G401.6 (cell line): ENCODE measurements around the gene HIF3A.

Source experiments
- FAIRE-seq: peaks from 2 replicates; lab custom pipeline; 2012; peaks lifted over from hg19 to GRCh38; lab: Jason Lieb, UNC

The HIF3A gene

DNA sequence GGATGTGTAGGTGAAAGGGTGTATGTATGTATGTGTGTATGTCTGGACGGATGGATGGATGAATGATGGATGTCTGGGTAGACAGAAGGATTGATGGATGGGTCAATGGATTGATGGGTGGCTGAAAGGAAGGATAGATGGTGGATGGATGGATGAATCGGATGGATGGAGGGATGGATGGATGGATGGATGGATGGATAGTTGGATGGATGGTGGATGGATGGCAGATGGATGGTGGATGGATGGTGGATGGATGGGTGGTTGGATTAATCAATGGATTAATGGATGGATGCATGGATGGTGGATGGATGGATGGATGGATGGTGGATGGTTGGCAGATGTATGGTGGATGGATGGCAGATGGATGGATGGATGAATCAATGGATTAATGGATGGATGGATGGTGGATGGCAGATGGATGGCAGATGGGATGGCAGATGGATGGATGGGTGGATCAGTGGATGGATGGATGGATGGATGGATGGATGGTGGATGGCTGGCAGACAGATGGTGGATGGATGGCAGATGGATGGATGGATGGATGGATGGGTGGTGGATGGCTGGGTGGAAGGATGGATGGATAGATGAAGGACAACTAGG is 33.6 kb downstream of the HIF3A start:
- FAIRE-seq: no peak

DNA sequence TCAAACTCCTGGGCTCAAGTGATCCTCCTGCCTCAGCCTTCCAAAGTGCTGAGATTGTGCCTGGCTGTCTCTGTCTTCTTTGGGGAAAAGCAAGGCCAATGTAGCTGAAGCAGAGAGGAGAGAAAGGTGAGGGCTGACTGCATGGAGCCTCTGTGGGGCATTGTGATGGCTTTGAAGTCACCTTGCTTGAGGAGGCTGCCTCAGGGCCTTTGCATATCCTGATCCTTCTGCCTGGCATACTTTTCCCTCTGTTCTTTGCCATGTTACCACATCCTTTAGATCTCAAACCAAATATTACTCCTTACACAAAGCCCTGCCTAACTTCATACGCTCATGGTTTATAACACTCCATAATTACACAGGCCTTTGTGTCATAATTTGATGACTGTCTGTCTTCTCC is 40.6 kb downstream of the HIF3A start:
- no peak for FAIRE-seq

DNA sequence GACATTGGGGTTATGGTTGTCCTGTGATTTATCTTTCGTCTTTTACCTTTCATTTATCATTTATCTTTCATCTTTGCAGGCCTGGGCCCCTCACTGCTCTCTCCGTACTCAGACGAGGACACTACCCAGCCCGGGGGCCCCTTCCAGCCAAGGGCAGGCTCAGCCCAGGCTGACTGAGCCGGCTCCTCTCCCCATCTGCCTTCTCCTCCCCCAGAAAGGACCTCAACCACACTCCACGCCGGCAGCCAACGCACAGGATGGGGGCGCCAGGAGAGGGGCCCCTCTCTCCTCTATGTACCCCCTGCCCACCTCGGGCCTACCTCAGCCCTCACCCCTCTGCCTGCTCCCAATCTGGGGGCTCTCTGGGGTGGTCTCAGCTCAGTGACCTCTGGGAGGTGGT is 42.6 kb downstream of the HIF3A start:
- no peak for FAIRE-seq

DNA sequence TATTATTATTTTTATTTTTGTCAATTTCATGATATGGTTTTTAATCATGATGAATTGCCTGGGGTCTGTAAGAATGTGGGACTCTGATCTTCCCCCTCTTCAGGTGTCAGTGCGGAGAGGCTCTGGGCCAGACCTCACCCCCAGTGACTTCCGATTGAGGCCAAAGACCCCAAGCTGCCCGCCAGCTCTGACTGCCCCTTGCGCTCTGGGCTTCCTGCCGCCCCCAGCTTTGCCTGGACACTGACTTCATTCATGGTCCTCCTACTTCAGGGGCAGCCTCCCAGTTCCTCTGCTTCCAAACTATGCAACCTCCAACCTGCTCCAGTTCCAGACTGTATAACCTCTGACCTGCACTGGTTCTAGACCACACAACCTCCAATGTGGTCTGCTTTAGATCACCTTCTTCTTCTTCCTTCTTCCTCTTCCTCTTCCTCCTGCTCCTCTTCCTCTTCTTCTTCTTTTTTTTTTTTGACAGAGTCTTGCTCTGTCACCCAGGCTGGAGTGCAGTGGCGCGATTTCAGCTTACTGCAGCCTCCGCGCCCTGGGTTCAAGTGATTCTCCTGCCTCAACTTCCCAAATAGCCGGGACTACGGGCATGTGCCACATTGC is 43.3 kb downstream of the HIF3A start:
- no peak for FAIRE-seq

DNA sequence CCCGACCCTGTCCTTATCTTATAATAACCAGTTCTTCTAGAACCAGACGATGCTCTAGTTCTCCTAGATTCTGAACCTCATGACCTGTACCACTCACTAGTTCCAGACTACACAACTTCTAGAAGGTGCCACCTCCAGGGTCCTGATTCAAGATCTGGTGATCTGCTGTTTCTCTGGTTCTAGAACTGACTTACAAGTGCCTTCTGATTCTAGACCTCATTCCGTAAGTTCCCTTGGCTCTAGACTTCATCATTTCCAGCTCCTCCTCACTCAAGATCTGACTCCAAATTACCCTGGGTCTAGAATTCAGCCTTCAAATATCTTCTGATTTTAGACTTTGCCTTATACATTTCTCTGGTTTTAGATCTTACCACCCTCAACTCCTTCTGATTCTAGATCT is 45.1 kb downstream of the HIF3A start:
- no peak for FAIRE-seq

DNA sequence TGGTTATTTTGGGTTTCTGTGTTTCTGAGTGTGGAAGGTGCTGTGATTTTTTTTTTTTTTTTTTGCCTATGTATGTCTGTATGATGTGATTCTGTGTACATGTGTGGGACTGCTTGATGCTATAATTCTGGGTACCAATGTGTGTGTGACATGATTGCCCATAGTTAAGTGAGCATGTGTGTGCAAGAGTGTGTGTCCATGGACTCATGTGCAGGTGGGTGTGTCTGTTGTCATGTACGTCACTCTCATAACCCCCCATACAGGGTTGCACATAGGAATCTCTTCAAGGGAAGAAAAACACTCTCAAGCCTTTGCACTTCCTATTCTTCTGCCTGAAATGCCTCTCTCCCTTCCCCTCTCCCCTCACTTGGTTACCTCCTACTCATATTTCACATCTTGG is 47.5 kb downstream of the HIF3A start:
- no peak for FAIRE-seq

DNA sequence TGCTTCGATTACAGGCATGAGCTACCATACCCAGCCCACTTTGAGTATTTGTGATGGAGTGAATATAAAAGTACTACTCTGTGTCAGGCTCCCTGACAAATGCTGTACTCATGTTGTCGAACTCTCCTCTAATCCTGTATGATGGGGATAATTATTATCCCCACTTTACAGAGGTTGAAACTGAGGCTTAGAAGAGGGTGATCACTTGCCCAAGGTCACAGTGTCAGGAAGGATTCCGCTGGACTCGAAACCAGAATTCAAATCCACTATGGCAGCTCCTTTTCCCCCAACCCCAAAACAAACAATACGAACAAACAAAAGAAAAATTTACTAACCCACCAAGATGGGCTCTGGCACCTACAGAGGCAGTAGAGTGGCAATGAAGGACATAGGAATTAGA is 48.3 kb downstream of the HIF3A start:
- no peak for FAIRE-seq

DNA sequence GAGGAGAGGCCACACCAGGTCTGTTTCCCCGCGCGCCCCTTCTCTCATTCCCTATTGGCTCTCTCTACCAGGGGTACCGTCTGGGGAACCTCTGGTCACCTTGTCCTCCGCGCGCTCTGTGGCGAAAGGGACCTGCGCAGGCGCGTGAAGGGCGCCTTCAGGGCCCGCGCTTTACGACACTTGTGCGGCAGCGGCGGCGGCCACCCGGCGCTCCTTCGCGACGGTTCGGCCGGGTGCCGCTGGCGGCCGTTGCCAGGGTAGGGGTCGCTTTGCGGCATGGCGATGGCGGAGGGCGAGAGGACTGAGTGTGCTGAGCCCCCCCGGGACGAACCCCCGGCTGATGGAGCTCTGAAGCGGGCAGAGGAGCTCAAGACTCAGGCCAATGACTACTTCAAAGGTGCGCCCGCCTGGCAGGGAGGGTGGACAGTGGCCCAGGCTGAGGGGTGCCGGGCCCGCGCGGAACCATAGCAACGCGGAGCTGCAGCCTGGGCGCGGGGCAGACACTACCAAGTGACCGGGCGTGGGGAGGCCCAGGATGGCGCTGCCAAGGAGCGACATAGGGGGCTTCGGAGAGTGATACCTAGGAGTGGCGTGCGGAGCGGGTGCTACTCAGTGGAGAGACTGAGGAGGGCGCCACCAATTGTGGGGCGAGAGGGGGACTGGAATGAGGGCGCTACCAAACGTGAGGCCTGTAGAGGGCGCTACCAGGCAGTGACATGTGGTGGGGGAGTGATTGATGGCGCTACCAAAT is 50.2 kb downstream of the HIF3A start, which contains the start of gene PPP5C:
TSS of gene PPP5C (plus strand) at position 267 of the 751 bp plus-strand sequence. CDS start at position 277, 10 bp downstream.
- peak; percentile 51 for FAIRE-seq

DNA sequence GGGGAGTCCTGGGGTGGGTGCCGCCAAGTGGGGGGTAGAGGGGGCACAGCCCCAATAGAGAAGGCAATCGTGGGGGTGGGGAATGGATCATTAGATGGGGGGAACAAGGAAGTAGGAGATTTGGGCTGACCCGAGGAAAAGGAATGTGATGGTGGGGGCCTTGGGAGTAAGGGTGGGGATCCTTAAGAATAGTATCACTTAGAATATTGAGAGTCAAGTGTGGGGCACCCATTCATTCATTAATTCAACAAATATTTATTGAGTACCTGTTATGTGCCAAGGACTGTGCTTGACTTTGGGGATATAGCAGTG is 50.7 kb downstream of the HIF3A start:
- FAIRE-seq: no peak

DNA sequence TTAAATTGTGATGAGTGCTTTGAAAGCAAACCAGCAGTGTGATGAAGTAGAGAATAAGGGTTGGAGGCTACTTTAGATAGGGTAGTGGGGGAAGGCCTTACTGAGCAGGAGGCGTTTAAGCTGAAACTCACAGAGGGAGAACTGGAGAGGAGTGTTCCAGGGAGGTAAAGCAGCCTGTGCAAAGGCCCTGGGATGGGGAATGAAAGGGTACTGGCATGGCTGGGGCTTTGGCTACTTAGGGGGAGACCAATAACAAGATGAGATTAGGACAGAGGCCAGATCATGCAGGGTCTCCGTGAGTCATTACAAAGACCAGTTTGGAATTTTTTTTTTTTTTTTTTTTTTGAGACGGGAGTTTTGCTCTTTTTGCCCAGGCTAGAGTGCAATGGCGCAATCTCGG is 51.1 kb downstream of the HIF3A start:
- FAIRE-seq: no peak

DNA sequence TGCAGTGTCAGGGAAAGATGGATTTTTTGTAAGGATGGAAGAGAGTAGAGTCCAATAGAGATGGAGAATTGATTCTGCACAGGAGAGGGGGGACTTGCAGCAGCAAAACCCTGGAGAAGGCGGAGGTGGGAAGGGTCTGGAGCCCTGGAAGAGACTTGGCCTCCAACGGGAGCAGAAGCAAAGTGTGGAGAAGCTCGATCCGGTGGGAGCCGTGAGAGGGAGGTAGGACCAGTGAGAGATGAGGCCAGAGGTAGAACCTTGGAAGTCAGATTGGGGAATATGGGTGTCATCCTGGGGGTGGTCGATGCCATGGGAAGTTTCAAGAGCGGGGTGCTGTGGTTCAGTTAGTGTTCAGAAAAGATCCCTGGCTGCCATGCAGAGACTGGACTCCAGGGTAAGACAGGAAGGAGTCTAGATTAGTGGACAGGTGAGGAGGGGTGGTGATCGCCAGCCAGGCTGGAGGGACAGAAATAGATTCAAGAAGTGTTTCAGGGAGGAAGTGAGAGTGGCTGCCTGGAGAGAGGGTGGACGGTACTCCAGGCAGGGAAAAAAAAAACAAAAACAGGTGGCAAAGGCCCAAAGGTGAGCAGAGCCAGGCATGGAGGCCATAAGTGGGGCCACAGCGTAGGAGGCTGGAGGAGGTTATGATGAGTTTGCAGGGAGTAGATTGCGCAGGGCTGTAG is 52.6 kb downstream of the HIF3A start:
- FAIRE-seq: no peak

DNA sequence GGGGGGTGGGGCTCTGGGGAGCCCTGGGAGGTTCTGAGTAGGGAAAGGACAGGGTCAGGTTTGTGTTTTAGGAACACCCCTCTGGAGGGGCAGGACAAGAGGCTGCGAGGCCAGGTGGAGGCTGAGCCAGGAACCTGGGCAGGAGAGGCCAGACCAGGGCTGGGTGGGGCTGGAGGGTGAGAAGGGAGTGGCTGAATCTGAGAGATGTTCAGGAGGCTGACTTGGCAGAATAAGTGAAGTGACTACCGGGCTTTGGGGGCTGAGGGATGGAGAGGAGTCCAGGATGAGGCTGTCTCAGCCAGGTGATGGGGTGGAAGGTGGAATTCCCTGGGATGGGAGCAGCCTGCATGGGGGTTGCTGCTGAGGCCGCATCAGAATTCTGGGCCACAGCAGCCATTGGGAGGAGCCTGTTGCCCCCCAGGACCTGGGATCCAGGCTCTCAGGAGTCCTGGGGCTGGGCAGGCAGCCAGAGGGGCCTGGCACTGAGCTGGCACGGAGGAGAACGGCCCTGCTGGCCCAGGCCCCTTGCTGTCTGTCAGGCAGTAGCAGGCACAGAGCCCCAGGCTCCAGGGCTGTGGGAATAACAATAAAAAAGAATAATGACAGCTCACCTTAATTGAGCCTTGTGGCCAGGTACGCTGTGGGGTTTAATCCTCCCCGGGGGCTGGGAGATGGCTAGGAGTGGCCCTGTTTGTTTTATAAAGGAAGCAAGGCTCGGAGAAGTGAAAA is 53.4 kb downstream of the HIF3A start:
- no peak for FAIRE-seq

DNA sequence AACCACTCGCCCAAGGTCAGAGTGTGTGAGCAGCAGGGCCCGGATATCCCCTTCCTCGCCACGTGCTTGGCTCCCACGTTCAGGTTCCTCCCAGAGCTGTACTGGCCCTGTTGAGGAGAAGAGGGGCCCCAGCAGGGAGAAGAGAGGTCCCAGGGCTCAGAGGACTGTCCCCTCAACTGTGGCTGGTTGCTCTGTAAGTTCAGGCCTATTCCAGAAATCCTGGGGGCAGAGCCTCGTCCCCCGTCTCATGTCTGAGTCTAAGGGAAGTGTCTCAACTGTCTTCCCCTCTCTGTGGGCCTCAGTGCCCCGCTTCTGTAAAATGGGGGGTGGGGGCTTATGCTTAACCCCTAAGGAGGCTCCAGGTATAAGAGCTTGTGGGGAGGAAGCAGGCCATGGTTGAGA is 53.9 kb downstream of the HIF3A start:
- FAIRE-seq: no peak

DNA sequence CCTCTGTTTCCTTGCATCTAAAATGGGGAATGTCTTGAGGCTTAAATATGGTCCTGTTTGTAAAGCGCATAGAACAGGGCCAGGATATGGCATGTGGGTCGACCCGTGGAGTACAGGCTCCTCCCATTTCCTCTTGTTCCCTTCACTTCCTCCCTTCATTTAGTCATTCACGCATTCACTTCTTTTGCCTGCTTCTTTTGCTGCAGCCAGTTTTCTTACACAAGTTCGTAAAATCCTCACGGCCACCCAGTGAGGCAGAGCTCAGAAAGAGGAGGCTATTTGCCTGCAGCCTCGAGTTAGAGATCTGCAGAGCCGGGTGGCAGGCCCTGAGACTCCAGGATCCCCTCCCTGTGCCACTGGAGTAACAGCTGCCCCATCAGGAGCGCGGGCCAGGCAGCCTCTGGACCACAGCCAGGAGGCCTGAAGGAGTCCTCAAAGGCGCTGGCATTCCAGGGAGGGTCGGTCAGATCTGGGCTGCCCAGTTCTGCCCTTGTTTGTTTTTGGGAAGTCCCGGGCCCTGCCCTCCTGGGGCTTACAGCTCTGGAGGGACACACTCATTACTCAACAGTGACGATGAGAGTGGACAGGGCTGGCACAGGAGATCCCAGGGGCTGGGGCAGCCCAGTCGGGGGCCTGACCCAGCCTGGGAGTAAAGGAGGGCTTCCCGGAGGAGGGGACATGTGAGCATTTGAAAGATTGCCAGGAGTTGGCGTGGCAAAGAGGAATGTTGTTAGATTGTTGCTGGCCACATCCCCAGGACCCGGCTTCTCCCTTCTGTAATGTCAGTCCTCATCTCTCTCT is 54.6 kb downstream of the HIF3A start:
- FAIRE-seq: no peak

DNA sequence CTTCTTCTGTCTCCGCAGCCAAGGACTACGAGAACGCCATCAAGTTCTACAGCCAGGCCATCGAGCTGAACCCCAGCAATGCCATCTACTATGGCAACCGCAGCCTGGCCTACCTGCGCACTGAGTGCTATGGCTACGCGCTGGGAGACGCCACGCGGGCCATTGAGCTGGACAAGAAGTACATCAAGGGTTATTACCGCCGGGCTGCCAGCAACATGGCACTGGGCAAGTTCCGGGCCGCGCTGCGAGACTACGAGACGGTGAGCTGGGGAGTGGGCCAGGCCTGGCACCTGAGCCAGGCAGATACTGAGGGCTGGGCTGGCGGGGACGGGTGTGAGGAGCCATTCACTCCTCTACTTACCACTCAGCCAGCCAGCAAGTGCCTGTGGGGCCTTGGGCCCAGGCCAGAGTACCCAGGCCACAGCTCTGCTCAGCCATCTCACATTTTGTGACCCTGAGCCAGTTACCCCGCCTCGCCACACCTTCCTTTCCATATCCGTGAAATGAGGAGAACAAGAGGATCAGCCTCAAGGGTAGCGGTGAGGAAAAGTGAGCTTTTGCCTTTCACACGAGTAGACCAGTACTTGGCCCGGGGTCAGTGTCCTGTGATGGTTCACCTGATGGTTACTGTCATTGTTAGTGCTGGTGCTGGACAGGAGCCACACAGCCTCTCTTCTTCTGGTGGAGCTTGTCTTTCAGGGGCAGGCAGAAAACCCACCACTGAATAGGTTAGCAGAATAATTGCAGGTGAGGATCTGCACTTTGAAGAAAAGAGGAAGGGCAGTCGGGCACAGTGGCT is 57.1 kb downstream of the HIF3A start:
- FAIRE-seq: no peak

DNA sequence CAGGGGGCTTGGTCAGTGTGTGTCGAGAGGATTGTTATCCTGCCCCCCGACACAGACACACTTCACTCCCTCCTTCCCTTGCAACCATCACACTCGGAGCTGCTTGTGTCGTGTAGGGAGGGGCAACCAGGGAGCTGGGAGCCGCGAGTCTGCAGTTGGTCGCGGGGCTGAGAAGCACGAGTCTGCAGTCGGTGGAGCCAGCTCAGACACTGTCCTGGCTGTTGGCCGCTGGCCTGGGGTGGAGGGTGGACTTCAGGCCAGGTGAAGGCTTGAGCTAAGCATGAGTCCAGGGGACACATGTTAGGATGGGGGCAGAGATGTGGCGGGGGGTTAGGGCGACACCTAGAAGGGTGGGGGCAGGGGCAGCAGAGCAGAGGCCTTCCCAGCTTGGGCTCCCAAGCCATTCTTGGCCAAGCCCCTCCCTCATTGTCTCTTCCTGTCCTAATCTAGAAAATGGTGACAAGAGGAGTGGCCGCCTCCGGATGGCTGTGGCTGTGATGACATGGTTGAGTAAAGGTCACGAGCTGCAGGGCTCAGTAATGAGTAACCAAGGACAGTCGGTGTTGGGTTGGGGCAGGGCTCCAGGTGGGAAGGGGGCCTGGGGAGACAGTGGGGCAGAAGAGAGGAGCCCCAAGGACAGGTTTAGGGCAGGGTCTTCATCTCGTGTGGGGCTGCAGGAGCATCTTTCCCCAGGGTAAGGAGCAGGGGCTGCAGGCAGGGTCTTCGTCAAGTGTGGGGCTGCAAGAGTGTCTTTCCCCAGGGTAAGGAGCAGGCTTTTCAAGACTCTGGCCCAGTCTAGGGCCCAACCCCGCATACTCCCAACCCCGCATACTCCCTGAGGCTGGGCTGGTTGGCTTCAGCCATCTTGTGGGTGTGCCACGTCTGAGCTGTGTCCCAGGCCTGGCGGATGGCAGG is 58.6 kb downstream of the HIF3A start:
- no peak for FAIRE-seq

DNA sequence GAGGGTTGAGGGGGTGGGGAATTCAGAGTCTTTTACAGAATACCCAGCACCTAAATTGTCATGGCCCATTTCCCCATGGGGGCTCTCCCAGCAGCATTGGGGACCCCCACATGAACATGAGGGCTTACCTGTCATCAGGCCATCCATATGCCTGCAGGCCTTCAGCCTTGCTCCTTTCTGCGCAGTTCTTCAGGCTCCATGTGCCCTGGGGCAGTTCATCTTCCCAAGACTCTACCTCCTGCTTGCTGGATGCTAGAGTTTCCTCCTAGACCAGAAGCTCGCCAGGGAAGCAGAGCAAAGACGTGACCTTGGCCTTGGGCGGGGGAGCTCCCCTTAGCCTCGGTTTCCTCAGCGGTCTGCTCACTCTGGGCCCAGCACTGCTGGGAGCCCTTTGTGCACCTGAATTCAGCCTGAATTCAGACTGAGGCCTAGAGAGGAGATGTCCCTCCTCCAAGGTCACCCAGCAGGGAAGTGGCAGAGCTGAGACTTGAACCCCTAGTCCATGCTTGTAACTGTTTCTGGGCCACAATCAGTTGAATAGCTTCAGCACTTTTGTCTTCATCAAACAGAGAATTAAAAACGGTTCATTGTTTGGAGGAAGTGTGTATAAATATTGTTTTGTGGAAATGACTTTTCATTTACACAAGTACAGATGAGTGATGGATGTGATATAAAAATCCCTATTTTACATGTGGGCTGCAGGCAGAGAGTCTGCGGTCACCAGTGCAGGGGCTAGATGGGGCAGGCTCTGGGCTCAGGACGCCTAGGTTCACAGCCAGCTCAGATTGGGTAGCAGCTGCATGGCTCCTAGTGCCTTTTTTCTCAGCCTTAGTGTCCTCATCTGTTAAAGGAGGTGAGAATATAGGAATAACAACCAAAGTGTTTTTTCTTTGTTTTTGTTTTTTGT is 59.6 kb downstream of the HIF3A start:
- no peak for FAIRE-seq

DNA sequence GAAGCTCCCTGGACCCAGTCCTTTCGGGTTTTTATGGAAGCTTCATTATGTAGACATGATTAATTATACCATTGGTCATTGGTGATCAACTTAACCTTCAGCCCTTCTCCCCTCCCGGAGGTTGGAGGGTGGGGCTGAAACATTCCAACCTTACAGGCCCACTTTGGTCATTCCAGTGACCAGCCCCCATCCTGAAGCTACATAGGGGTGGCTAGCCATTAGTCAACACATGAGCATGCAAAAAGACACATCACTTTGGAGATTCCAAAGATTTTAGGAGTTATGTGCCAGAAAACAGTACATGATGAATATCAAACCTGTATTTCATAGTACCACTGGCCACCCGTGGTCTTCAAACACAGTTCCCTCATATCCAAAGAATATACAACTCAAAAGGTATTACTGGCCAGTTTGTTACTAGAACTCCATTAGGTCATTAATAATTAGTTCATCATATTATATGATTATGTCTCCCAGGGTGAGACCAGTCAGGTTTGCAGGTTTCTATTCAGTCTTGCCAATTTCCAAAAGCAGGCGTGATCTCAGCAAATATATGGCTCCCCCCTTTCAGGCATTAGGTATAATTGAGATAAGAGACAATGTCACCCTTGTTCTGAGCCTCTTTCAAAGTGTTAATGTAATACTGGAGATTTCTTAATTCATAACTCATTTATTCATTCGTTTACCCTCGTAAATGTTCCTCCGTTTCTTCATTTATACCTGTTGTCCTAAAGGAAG is 61.2 kb downstream of the HIF3A start:
- FAIRE-seq: no peak
